GM15510 (cell line): Measurements from ENCODE around the gene ALG10.

Source experiments
- POLR2A ChIP-seq: IDR thresholded peaks from 3 replicates; pipeline ENCODE4 v1.6.1; 2011; ENCODE audit warnings: borderline replicate concordance; ENCODE audit not compliant: insufficient read length; ENCODE audit errors: extremely low read depth

The ALG10 gene

DNA sequence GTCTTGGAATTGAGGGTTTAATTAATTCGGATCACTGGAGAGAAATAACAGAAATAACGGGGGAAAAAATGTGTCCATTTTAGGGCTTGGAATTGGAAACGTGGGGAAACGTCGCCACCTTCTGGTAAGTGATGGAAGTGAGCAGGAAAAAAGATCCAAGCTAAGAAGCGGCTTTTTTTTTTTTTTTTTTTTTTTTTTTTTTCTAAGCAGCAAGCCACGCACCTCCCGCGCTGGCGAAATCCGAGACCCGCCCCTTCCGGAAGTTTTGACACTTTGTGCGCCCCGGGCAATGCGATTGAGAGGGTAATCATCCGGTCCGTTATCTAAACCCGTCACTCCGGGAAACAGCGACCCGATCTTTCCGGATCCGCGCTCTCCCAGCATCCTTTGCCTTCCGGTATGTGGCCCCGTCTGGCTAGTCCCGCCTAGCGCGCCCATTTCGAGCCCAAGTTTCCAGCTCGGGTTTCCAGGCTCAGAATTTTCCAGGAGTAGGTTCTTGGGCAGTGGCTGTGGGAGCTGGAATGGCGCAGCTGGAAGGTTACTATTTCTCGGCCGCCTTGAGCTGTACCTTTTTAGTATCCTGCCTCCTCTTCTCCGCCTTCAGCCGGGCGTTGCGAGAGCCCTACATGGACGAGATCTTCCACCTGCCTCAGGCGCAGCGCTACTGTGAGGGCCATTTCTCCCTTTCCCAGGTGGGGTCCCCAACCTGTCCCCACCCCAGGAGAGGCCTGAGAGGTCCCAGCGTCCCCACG lies at the start of gene ALG10:
Gene ALG10, plus strand, starts transcription at position 418 of the 752 bp plus-strand sequence. Its CDS starts 104 bp downstream, at position 522.
- TF ChIP-seq POLR2A: peak; percentile 69

DNA sequence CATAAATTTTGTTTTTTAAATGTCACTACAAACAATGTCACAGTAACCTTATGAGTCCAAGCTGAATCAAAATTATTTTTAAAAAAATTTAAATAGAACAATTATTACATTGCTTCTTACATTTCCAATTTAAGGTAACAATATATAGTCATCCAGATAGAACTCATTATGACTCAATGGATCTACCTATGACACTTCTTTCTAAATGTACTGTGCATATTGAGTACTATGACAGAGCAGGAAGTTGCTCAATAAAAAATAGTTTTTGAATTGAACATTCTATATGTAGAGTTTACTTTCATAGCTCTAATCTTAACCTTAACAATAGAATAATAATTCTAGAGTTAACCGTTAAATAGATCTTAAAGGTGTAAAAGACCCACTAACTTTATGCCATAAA lies 44.4 kb upstream of the ALG10 start:
- no peak for TF ChIP-seq POLR2A

DNA sequence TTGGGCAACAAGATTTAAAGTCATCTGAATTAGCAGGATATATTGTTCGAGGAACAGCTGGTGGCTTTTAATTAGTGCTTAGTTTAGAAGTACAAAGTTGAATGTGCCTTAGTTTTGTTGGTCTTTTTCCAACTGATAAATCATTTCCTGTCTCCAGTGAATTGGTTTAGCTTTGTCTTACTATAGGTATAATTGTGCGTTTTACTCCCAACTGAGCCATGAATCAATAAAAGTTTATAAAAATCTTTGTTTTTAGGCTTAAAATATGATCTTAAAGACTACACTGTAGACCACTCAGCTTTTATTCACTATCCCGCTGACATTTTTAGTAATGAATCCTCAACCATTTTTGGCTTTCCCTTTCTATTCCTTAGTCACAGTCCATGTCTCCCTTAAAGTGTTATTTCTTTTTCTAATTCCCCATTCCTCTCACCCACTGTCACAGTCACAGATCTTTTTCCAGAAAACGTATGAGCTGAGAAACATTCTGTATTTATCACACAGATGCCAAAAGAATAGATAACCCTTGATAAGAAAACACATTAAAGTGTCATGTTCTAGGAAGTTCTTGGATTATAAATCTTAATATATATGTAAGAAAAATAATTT lies 34.0 kb upstream of the ALG10 start:
- TF ChIP-seq POLR2A: no peak

- no peak for TF ChIP-seq POLR2A
These were observed 33.4 kb upstream of the ALG10 start for GRCh38 chr12:33988913-33989312.

GRCh38 chr12:33994857-33995808 lies 27.2 kb upstream of the ALG10 start:
- TF ChIP-seq POLR2A: no peak

- no peak for TF ChIP-seq POLR2A
These were observed 5.9 kb upstream of the ALG10 start for GRCh38 chr12:34016361-34016760.

DNA sequence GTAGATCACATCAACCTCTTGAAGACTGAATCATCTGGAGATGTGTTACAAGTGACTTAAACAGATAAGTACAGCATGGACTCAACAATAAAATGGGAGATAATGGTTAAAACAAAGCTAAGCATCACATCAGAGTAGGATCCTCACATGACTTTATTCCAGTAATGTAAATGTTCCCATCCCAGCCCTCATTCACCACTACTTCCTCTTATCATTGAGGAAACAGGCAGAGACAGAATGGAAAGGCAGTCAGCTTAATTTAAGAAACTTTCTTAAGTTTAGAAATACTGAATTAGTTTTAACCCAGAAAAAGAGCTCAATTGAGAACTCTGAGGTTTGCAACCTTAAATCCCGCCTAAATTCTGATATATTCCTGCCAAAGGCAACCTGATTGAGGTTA lies 1.2 kb upstream of the ALG10 start:
- TF ChIP-seq POLR2A: no peak

DNA sequence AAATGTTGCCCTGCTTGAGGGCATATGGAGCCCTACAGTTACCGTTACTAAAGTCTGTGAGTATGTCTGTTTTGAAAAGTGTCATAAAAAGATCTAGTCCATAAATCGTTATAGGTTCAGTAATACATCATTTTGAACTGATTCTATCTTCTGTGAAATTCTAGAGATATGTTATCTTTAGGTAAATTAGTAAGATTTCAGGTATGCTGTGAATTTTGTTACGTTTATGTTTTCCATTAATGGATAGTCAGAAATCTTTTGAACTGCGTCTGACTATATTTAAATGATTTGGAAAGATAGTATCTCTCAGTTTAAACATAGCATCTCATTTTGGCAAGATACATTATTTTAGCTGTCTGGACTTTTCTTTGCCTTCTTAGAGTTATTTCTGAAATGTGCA lies 8.3 kb downstream of the ALG10 start:
- no peak for TF ChIP-seq POLR2A

- no peak for TF ChIP-seq POLR2A
These were observed 11.5 kb downstream of the ALG10 start for GRCh38 chr12:34033628-34034296.

DNA sequence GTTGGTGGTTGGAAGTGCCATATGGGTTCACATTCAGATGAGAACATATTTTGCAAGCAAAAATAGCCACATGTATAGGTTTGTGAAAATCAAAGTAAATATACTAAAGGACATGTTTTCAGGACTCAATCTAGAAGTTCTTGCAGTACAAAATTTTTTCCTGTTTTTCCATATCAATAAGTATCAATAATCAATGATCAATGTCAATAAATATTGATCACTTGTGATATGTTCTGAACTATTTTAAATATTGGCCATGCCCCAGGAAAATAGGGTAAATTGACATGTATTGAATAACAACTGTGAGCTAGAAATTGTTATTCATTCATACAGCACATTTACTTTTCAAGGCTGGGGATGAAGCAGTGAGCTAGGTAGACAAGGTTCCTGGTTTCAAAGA lies 24.3 kb downstream of the ALG10 start:
- TF ChIP-seq POLR2A: no peak

DNA sequence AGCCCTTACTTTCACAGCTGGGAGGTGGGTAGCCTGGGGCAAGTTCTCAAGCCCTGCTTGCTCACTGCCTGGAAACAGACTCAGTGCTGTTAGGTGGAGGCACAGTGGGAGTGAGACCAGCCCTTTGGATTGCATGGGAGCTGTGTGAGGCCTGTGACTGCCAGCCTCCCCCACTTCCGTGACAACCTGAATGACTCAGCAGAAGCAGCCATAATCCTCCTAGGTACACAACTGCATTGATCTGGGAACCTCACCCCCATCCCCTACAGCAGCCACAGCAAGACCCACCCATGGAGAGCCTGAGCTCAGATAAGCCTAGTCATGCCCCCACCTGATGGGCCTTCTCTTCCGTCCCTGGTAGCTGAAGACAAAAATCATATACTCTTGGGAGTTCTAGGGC lies 26.4 kb downstream of the ALG10 start:
- no peak for TF ChIP-seq POLR2A

GRCh38 chr12:34051486-34051885 lies 29.2 kb downstream of the ALG10 start:
- TF ChIP-seq POLR2A: no peak

DNA sequence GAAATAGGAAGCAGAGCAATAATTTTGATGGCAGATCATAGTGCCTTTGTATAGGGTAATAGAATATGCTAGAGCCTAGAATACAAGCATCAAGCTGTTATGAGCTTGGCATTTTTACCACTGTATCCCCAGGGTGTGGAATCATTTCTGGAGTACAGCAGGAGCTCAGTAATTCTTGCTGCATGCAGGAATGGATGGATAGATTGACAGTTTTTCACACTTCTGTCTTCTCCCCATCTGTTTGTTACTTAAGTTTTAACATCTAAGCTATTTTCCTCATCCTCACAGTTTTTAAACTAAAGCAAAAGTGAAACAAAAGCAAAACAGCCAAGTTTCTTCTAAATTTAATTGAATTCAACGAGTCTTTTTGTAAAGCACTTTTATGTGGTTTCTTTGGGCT lies 32.6 kb downstream of the ALG10 start:
- no peak for TF ChIP-seq POLR2A
